ENCODE data around the gene REX1BD.
A peak's percentile ranks its signal among the peaks of the same experiment; 100 is the strongest.

REX1BD gene

DNA sequence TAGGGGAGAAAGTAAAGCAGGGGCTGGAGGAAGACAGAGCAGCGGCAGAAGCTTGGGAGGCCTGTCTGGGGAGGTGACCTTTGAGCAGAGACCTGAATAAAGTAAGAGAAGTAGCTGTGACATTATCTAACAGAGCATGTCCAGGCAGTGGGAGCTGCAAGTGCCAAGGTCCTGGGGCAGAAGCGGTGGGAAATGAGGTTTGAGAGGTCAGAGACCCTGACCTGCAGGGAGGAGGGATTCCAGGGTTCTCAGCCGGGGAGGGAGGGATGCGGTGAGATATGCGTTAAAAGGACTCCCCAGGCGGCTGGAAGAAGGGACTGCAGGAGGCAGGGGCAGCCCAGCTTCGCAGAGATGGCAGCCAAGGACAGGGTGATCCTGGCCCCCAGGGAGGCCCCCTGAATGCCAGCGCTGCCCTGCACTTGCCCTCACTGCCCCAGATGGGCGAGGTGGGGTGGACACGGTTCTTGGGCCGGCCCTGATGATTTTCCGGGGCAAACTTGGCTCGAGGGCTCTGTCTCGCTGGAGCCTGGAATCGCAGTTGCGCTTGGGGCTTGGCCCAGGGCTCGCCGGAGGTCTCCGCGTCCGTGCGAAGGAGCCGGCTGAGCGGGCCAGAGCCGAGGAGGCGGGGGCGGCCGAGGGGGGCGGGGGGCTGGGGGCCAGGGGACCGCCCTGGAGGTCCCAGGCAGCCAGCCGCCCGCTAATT, 14.8 kb downstream of the REX1BD start:
- ATAC-seq: no peak

DNA sequence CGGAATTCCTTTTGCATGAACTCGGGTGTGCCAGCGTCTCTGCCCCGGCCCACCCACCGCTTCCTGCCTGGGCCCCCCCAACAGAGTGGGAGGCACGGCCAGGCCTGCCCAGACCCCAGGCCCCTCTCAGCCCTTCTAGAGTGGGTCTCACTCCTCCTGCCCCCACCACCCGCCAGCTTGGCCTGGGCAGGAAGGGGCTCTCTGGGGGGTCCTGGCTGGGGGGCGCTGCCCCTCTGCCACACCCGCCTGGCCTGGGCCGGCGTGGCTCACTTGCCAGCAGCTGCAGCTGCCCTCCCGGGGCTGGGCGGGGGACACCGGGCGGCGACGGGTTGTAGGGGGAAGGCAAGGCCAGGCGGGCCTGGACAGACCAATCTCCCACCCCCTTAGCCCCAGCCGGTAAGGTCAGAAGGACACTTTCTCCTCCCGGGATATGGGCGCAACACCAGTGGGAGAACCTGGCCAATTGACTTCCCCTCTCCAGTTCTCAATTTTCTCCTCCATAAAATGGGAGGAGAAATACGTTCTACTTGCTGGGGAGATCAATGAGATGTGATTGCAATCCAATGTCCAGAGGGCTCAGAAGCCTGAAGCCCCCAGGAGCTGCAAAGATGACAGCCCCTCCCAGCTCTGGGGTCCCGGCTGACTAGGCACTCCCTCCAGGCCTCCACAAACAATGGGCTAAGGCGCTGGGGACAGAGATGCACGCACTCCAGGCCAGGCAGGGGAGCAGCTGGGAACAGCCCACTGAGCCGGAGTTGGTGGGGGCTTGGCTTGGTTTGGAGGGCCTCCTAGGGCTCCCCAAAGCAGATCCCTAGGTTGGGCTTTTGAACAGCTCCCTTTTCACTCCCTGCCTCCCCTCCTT, 15.6 kb downstream of the REX1BD start:
- no peak for ATAC-seq

DNA sequence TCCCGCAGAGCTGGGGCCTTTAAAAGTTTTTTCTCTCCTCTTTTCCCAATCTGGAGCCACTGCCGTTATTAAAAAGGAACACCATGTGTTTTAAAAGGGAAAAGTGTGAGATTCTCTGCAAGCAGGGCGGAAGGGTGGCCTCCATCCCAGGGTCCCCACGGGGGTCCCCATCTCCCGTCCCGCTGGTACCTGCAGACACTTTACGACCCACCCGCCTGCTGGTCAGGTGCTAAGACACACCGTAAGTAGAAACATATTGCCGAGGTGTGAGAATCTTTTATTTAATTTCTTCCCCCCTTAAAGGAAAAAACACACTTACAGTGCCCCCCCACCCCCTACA, 16.2 kb downstream of the REX1BD start:
- ATAC-seq: no peak

DNA sequence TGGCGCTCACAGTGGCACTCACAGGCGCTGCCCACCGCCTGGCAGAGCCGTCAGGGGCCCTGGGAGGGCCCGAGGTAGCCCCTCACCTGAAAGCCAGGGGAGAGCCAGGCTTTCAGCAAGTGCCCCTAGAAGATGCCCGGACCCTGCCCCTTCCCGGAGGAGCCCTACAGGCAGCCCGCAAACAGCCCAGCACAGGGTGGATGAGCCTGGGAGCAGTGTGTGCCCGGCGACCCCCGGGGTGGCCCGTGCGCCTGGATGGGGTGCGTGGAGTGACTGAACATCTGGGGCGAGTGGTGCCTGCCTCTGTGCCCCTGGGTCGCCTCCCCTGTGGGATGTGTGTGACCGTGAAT, 16.6 kb downstream of the REX1BD start:
- no peak for ATAC-seq

DNA sequence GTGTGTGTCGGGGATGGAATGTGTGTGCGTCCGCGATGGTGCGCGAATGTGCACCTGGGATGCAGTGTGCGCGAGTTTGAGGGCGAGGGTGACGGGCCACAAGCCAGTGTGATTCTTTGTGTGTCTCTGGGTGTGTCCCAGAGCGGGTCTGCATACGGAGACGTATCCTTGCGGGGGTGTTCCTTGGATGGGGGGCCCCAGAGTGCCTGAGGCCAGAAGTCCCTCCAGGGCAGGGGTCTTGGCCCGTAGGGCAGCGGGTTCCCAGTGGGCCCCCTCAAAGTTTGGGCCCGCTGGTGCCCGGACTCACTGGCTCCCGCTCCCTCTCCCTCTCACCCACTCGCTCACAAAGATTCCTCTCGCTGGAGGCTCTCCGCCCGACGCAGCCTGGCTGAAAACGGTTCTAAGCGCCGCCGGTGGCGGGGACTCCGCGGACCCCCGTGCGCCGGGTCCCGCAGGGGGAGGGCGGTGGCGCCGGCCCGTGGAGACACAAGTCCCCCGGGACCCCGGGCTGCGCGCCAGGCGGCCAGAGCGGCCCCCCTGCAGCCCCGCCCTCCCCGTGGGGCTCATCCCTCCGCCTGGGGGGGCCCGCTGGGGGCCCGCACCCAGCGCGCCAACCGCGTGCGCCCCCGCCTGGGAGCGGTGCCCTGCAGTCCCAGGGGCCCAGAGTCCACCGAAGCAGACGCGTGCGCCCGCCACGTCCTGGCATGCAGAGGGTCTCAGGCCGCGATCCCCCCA, 17.1 kb downstream of the REX1BD start:
- ATAC-seq: no peak

DNA sequence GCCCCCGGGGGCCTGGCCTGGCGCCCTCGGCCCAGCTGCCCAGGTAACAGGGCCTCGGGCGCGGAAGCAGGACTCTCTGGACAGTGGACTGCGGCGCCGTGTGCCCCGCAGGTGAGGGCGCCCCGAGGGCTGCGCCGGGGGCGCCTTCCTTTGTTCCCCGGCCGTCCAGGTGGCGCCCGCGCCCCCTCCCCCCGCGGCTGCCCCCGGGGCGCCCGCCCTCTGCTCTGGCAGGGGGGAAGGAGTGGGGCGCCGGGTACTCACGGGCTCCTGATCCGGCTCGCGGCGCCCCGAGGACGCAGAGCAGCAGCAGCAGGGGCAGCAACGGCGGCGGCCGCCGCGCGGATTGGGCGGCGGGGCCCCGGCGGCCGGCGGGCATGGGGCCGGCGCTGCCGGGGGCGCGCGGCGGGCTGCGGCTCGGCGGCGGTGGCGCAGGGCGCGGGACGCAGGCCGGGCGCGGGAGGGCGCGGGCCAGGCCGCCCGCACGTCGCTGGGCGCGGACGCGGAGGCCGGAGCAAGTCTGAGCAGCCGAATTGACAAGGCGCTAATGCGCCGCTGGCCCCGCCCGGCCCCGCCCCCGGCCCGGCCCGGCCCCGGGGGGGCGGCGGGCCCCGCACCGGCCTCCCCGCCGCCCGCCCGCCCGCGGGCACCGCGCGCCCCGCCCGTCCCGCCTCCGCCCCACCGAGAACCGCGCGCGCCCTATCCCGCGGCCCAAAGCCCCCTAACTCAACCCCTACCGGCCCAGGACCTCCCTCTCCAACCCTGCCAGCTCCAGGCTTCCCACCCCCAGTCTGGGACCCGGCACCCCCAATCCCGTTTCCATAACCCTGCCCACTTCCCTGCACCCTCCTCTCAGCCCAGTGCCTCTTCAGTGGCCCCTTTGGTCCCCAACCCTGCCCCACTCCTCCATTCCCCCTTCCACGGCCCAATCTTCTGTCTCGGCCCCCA, 18.0 kb downstream of the REX1BD start, which contains the start of gene CRLF1:
CRLF1 (minus strand) TSS at position 519 of the 945 bp plus-strand sequence; CDS start at position 376, 143 bp downstream.
- no peak for ATAC-seq

DNA sequence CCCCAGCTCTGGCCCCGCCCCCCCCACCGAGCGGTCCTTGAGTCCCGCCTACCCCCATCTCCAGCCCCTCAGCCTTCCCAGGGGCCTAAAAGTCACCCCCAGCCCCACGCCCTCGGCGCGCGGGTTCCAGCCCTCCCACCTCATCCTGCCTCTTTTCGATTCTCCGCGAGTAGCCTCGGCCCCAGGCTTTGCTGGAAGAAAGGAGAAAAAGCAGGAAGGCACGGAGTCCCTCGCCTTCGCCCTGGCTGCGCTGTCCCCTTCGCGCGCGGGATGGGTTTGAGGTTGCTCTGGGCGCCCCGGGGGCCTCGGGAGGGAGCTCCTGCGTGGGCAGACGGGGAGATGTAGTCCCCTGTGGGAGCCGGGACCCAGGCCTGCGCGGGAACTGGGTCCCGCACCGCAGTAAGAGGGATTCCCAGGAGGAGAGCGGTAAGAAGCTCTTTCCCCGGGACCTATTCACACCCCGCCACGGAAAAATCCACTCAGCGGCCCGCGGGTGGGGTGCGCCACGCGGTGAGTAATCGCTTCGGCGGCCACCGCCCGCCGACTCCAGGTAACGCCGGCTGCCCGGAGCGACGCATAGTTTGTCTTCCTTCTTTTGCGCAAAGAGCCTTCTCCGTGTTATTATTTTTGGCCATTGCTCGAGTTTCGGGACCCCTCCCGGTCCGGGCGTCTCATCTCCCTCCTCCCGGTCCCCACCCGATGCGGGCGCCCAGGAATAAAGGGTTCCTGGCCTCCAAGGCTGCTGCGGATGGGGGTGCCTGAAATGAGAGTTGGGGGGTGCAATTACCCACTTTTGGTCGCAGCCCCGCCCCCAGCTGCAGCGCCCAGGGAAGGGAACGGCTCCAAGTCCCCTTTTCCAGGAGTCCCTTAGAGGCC, 18.9 kb downstream of the REX1BD start:
- ATAC-seq: no peak

DNA sequence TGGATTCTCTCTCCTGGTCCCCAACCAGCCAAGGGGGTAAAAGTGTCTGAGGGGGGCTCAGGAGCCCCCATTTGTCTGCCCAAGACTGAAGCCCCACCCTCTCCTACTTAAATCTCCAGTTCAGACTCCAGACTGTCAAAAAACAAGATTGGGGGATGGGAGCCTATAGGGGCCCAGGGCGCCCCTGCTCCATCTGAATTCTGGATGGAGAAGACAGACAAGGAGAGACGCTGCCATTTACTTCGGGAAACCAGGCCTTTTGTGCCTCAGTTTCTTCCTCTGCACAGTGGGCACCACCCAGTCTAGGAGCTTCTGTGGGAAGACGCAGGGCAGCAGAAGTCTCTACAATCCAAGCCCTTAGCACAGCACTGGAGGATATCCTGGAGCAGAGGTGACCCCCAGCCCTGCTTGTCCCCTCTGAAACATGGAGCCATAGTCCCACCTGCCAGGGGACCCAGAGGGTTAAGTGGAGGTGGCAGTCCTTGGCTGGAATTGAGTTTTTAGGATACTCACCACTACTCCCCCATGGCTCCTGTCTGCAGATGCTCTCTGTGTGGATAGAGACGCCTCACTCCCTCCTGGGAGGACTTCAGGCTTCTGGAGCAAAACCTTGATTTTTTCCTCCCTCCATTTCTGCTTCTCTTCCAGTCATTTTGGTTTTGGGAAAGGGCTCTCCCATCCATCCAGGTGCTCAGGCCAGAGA, 19.7 kb downstream of the REX1BD start:
- no peak for ATAC-seq

DNA sequence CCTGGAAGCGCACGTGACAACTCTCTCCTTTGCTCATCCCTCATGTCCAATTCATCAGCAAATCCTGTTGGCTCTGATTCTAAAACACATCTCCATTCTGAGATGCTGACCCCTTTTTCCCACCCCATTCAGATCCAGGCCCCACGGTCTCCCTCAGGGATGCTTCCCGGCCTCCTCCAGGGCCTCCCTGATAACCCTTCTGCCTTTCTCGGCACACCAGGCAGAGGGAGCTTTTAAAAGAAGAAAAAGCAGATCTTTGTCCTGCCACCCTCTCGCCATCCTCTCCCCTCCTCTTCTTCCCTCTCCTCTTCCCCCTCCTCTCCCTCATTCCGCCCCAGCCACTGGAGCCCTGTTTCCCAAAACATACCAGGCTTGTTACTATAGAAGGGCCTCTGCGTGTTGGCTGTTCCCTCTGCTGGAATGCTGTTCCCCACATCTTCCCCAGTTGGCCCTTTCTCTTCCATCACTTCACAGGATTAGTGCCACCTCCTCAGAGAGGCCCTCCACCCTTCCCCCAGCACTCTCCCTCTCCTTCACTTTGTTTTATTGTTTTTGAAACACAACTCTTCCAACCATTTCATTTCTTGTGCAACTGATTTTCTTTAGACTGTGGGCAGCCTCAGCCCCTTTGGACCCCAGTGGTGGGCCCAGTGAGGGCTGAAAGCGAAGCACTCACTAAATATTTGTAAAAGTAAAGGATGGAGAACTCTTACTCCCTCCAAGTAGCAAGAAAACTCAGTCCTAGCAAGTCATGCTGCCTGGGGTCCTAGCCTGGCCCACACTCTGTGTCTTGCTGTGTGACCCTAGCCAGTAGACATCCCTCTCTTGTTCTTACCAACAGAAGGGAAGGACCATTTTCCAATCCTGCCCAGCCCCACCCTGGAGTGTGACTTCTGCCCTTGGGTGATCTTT, 20.5 kb downstream of the REX1BD start:
- ATAC-seq: no peak

DNA sequence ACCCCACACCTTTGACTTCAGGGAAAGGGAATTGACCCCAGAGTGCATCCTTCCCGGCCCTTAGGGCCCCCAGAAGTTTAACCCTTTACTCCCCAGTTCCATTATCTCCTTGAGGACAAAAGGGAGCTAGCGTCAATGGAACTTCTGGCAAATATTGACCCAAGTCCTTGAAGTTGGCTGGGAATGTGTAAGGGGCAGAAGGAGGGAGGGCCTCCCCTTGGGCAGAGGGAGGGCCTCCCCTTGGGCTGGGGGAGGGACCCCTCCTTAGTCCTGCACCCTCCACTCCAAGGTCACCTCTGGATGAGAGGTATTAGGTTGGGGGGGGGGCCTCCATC, 21.1 kb downstream of the REX1BD start:
- no peak for ATAC-seq

DNA sequence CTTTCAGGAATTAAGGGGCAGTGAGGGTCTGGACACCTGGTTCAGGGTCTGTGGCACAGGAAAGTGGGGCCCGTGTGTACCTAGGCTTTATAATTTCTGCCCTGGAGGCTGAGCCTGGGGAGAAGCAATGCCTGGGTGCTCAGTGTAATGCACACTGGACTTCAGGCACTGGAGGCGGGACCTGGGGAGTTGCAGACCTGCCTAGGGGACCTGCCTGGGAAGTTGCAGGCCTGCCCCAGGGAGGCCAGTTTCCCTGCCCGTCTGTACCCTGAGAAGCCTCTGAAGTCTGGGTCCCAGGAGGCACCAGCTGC, 21.6 kb downstream of the REX1BD start:
- no peak for ATAC-seq

DNA sequence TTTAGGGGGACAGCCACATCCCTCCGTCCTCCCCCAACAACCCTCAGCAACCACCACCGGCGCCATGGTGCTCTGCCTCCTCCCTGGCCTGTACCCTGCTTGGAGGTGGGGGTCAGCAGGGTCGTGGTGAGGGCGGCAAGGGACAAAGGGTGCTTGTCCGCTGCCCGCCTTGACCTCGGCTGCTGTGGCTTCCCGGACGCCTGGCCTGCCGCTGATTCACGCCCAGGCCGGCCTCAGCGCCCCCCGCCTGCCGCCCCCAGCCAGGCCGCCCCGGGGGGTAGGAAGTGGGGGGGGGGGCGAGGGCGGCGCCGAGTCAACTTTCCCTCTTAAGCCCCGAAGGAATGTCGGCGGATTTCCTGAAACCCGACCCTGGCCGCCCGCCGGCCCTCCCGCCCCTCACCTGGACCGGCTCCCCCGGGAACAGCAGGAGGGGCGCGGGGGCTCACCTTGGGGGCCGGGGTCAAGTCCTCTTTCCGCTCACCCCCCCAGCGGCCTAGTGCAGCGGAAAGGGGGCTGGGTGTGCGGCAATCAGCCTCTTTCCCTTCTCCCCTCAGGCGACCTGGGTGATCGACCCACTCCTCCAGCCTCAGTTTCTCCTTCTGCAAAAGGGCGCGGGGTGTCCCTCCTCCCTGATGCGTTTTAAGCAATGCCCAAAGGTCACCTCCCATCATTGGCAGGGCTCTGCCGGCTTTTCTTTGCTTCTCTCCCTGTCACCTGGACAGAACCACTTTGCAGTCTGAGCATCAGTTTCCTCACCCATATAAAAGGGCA, 22.1 kb downstream of the REX1BD start:
- ATAC-seq: no peak

DNA sequence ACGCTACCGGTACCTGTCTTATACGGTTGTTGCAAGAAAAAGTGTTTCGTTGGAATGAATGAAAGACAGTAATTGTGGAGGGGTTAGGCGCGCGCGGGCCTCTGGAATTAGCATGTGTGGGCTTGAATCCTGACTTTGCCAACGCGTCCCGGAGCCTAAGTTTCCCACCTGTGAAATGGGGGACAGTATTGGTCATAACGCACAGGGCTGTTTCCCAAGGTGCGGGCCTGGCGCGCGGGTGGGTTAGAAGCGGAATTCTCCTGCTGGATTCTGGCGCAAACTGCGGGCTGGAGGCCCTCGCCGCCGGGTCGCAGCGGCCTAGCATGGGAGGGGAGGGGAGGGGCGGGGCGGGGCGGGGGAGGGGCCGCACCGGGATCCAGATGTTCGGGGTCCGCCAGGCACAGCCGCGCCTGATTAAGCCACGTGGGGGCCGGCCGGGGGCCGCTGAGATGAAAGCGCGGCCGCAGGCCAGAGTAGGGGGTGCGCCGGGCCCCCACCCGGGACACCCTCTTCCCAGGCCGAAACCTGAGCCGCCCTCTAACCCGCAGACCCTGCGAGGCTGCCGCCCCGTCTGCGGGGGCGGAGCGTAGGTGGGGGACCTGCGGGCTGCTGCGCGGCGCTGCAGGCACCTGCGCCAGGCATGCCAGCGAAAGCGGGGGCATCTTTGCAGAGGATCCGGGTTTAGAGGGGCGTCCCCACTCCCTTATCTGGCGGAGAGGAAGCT, 22.9 kb downstream of the REX1BD start:
- ATAC-seq: no peak

DNA sequence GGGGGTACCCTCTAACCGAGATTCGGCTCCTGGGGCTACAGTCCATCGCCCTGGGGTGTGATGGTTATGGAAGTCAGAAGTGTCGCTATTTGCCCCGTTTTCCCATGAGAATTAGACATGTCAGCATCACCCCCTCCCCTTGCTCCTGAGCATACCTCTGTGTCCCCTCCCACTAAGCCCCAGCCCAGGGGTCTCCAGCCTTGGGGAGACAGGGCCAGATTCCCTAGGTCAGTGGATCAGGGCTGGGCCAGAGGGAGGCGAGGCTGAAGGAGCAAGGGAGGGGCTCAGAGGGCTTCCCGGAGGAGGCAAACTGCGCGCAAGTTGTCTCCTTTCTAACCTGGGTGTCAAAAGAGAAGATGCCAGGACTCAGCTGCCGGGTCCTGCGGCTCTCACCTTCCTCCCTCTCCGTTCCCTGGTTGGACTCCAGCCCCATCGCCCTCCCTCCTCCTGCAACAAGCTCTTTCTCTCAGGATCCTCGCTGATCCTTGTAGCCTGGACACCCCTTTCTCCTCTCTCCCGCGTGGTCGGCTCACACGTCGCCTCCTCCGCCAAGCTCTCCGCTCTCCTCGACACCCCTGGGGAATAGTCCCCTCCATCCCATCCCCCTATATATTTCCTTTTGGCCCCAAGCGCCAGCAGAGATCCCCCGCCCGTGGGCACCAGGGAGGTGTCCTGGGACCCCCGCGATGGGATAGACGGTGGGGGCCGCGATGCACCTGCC, 23.6 kb downstream of the REX1BD start:
- no peak for ATAC-seq

DNA sequence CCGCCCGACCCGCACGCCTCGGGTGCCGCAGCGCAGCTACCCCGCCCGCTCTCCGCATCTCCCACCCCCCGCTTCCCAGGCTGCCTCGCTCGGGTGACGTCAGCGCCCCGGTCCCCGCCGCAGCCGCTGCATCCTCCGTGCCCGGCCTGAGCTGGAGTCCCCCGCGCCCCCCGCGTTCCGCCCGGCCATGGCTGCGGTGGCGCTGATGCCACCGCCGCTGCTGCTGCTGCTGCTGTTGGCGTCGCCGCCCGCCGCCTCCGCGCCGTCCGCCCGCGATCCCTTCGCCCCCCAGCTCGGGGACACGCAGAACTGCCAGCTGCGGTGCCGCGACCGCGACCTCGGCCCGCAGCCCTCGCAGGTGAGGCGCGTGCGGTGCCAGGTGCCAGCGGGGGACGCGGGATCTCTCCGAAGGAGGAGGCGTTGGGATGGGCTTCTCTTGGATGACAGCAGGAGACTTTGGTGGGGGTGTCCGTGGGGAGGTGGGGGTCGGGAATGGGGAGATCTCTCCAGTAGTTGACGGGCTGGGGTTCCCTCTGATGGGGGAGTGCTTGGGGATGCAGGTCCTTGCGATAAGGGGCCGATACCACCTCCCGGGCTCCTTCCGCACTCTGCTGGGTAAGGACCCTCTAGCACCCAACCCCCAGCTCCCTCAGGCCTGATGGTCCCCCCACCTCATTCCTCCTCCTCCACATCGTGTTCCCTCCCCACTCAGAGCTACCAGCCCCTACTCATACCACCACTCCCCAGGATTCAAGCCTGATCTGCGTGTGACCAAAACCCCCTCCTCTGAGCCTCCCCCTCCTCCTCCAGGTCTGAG, 24.4 kb downstream of the REX1BD start, which contains the start of gene TMEM59L:
TMEM59L (plus strand) TSS at position 99 of the 817 bp plus-strand sequence; CDS start at position 188, 89 bp downstream.
- peak; percentile 44 to 50 for ATAC-seq

DNA sequence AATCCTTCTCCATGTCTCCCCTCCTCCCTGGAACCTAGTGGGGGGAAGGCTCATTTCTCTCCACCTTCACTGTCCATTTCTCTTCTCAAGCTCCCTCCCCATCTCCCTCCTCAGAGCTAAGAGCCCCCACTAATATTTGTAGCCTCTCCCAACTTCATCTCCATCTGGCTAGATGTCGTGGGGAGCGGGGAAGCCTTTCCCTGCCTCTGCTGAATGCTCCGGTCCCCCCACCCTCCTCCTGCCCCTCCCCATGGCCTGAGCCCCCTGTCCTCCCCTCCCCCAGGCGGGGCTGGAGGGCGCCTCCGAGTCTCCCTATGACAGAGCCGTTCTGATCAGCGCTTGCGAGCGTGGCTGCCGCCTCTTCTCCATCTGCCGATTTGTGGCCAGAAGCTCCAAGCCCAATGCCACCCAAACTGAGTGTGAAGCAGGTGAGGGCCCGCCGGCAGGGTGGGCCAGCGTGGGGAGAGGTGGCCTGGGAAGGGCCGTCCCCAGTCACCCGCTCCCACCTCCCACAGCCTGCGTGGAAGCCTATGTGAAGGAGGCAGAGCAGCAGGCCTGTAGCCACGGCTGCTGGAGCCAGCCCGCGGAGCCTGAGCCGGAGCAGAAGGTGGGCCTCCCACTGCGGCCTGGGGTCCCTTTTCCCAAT, 25.1 kb downstream of the REX1BD start:
- no peak for ATAC-seq
